ENCODE measurements around the gene C1QTNF9B.

GRCh38 chr13:23843436-23843835, 53.9 kb downstream of the C1QTNF9B start:
- TF ChIP-seq CTCF (IDR thresholded peaks at IDR 0.05) (no peak), EP300 (IDR thresholded peaks at IDR 0.05) (no peak)

Measured in upper lobe of left lung (tissue), 4 donors.